ENCODE measurements around the gene VPS26C.

The VPS26C gene

DNA sequence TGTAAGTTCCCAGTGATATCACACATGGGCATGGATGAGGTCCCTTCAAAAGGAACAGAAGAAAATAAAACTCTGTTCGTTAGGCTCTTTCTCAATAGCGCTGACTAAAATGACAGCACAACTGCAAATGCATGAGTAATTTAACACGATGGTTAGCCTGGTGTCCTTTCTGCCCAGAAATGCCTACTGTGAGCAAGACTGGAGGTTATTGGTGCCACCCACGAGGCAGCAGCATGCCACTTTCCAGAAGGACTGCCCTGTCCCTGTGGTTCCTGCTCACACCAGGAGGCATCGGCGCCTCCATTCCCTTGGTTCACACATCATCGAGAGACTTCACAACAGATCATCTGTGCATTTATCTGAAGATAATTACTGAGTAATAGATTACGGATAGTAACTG is 26.2 kb downstream of the VPS26C start:
- DNase-seq (ENCODE audit: insufficient read length), result no peak
- TF ChIP-seq TAF1 (IDR thresholded peaks at IDR 0.05; ENCODE audit: borderline replicate concordance, low read depth, low read length), result no peak
- no peak for TF ChIP-seq POLR2AphosphoS5 (IDR thresholded peaks at IDR 0.05; ENCODE audit: low read depth, low read length)
- TF ChIP-seq POLR2A (IDR thresholded peaks at IDR 0.05; ENCODE audit: low read depth, low read length), result no peak
- FAIRE-seq, result no peak

DNA sequence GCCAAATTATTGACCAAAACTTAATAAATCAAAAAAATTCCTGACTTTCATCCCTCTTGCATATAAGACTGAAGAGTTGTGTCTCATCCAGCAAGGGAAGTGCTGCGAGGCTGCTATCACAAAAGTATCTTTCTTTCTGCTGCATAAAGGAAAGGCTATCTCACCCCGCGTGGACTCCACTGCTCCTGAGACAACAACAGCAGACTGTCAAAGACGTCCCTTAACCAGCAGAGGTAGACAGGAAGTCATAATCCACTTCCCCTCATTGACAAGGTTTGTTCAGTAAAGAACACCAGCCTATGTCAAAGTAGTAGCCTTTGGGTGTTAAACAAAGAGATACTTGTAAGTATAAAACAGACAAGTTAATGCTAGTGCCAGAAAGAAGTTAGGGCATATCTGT is 29.4 kb downstream of the VPS26C start:
- no peak for DNase-seq (ENCODE audit: insufficient read length)
- TF ChIP-seq POLR2A (IDR thresholded peaks at IDR 0.05; ENCODE audit: low read depth, low read length) (no peak), POLR2AphosphoS5 (IDR thresholded peaks at IDR 0.05; ENCODE audit: low read depth, low read length) (no peak), TAF1 (IDR thresholded peaks at IDR 0.05; ENCODE audit: borderline replicate concordance, low read depth, low read length) (no peak)
- no peak for FAIRE-seq

DNA sequence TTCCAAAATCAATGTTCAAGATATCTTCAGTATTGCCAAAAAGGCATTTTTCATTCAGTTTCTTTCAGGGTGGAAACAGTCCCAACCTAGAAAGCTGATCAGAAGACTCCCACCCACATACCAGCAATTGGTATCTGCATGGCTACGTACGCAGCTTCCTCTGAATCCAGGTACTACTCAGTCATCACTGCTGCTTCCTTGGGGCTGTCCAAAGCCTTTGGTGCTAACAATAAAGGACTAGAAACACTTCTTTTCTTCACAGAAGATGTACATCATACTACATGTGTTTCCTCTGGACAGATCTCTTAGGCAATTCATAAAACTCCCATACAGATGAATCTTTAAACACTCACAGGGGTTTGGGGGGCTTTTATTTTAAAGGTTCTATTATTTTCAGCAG is 29.8 kb downstream of the VPS26C start:
- TF ChIP-seq TAF1 (IDR thresholded peaks at IDR 0.05; ENCODE audit: borderline replicate concordance, low read depth, low read length) (no peak), POLR2AphosphoS5 (IDR thresholded peaks at IDR 0.05; ENCODE audit: low read depth, low read length) (no peak), POLR2A (IDR thresholded peaks at IDR 0.05; ENCODE audit: low read depth, low read length) (no peak)
- DNase-seq (ENCODE audit: insufficient read length) (no peak), FAIRE-seq (no peak)

DNA sequence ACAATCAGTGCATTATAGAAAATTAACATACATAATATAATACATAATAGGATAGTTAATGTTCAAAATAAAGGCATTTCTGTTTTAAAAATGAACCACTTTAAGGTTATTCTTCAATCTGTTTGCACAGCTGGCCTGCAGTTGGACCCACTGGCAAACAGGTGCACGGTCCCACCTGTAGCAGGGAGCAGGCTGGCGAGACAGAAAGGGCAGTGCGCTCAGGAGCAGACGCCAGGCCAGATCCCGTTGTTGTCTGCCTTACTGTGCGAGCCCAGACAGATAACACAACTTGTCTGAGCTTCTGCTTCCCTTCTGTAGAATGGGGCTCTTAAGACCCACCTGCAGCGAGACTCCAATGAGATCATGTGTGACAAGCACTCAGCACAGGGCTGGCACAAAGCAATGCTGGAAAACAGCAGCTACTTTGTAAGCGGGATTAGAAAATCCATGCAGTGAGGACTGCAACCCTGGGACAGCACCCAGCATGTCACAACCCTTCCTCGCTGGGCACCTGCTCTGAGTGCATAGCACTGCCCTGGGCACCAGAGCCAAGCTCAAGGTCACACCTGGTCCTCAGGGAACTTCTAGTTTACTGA is 33.5 kb downstream of the VPS26C start:
- FAIRE-seq (no peak), DNase-seq (ENCODE audit: insufficient read length) (no peak)
- no peak for TF ChIP-seq POLR2A (IDR thresholded peaks at IDR 0.05; ENCODE audit: low read depth, low read length)
- TF ChIP-seq POLR2AphosphoS5 (IDR thresholded peaks at IDR 0.05; ENCODE audit: low read depth, low read length), result no peak
- no peak for TF ChIP-seq TAF1 (IDR thresholded peaks at IDR 0.05; ENCODE audit: borderline replicate concordance, low read depth, low read length)

DNA sequence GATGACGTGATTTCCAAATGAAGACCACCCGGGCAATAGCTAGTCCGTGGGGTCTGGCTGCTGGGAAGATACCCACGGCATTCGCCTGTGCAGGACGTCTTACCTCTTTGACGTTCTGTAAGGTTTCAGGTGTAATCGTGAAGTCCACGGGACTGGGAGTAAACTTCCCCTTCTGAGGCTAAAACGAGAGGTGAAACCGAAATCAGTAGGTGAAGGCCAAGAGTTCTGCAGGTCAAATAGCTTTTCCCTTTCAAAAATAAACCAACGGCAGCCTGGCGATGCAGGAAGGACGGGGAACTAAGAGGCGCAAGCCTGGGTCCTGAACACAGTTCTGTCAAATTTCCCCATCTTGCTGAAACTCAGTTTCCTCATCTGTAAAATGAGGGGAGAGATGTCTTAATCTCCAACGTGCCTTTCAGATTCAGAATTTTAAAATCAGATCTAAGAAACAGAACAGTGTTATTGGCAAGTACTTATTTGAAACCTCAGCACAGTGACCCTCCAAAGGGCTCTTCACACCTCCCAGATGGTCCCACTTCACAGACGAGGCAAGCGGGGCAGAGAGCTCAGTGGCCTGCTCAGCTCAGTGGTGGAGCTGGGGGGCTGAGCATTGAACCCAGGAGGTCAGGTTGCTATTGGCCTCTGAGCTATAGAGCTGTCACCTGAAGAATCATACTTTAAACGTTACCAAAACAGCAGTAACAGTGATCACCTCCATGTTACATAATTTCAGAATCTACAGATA is 34.7 kb downstream of the VPS26C start:
- DNase-seq (ENCODE audit: insufficient read length) (peak; percentile 47), FAIRE-seq (peak; percentile 86)
- TF ChIP-seq TAF1 (IDR thresholded peaks at IDR 0.05; ENCODE audit: borderline replicate concordance, low read depth, low read length), result no peak
- no peak for TF ChIP-seq POLR2AphosphoS5 (IDR thresholded peaks at IDR 0.05; ENCODE audit: low read depth, low read length)
- no peak for TF ChIP-seq POLR2A (IDR thresholded peaks at IDR 0.05; ENCODE audit: low read depth, low read length)

DNA sequence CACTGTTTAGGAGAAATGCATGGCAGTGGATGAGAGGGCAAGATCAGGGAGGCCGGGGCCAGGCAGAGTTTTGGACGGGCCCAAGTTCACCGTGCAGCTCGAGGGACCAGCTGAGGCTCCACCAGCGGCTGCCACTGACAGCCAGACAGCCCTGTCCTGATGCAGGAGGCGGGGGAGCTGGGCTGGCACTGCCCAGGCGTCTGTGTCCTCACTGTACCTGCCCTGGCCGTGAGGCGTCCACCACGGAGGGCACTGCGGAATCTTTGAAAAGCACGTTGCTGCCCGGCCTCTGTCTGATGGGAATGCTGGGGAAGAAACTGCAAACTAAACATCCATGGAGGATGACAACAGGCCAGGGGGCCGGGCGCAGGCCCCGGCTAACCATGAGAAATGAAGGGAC is 35.5 kb downstream of the VPS26C start:
- TF ChIP-seq POLR2A (IDR thresholded peaks at IDR 0.05; ENCODE audit: low read depth, low read length) (no peak), POLR2AphosphoS5 (IDR thresholded peaks at IDR 0.05; ENCODE audit: low read depth, low read length) (no peak), TAF1 (IDR thresholded peaks at IDR 0.05; ENCODE audit: borderline replicate concordance, low read depth, low read length) (no peak)
- FAIRE-seq, result no peak
- DNase-seq (ENCODE audit: insufficient read length), result no peak

DNA sequence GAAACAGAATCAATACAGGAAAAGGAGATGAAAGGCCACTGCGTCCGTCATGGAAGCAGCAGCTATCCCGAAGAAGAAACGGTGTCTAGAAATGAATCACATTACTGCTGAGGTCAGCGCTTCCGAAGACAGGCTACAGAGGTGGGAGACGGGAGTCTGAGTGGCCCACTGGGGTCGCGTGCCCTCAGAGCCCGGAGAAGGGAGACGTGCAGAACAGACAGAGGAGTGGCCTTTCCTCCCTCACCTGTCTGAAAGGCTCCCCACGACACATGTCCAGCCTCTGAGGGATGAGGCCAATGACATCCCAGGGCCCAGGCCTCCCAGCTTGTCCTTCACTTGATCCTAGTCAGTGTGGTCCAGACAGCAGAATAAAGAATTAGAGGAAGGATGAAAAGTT is 35.9 kb downstream of the VPS26C start:
- FAIRE-seq (no peak), DNase-seq (ENCODE audit: insufficient read length) (no peak)
- no peak for TF ChIP-seq POLR2AphosphoS5 (IDR thresholded peaks at IDR 0.05; ENCODE audit: low read depth, low read length)

DNA sequence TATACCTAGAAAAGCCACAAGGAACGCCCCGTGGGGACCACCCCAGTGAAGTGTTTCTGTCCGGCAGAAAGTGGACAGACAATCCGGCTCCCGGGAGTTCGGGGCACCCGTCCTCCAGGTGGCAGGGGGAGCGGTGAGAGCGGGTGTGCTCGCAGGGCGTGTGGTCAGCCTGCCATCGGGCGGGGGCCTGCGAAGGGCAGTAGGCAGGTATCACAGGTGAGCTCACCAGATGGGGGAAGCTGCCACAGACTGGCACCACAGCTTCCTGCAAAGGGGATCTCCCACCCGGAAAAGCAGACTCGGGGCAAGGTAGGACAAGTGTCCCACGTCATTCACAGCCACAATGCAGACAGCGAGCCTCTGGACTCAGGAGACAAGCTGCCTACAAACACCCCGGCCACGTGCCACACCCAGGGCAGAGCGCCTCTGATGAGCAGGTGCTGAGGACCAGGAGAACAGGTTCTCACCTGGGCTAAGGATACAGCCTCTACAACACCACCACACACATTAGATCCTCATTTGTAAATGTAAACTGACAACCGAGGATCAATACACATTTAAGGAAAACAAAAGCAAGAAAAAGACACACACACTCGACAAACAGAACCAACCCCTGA is 36.4 kb downstream of the VPS26C start:
- FAIRE-seq (no peak), DNase-seq (ENCODE audit: insufficient read length) (no peak)
- TF ChIP-seq POLR2AphosphoS5 (IDR thresholded peaks at IDR 0.05; ENCODE audit: low read depth, low read length), result no peak
- TF ChIP-seq POLR2A (IDR thresholded peaks at IDR 0.05; ENCODE audit: low read depth, low read length), result no peak
- no peak for TF ChIP-seq TAF1 (IDR thresholded peaks at IDR 0.05; ENCODE audit: borderline replicate concordance, low read depth, low read length)

DNA sequence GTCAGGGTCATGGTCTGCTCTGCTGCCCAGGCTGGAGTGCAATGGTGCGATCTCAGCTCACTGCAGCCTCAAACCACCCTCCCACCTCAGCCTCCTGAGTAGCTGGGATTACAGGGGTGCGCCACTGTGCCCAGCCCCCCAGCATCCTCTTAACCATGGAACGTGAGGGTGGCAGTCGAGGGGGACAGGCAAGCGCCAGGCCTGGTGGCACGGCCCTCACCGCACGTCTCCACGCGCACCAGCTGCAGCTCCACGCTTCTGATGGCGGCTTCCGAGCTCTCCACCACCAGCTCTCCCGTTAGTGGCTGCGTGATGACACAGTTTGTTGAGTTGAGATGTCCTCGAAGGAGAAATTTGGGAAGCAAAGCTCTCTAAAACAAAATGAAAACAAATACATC is 39.1 kb downstream of the VPS26C start:
- FAIRE-seq (no peak), DNase-seq (ENCODE audit: insufficient read length) (no peak)
- TF ChIP-seq POLR2A (IDR thresholded peaks at IDR 0.05; ENCODE audit: low read depth, low read length) (no peak), POLR2AphosphoS5 (IDR thresholded peaks at IDR 0.05; ENCODE audit: low read depth, low read length) (no peak), TAF1 (IDR thresholded peaks at IDR 0.05; ENCODE audit: borderline replicate concordance, low read depth, low read length) (no peak)

DNA sequence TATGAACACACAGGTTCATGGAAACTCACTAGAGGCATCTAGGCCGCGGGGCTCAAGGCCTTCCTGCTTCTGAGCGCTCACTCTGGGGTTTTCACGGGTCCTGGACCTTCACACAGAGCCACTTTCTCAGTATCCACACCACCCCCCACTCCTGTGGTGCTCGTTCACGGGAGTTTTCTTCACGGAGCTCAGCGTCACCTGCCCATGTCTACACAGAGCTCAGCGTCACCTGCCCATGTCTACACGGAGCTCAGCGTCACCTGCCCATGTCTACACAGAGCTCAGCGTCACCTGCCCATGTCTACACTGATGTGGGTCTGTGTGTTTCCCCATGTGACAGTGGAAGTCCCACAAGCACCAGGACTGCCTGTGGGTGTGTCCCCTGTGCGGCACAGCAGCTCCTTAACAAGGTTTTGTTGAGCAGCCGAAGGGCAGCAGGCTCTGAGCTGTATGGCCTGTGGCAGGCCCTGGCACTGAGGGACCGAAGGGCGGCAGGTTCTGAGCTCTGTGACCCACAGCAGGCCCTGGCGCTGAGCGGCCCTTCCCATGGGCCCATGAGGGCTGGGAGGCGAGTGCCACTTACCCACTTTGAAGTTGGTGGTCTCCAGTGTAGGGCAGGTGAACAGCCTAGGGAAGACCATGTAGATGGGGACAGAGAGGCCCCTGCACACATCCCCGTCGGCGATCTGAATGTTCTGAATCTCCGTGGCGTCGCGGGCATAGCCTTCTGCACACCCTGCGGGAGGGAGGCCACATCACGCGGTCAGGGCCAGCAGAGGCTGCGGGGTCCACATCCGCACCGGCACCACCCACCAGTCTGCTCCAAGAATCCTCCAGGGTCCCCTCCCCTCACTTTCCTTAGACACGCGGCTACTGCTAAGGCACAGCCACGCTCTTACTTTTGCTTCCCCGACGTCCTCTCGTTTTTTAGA is 39.8 kb downstream of the VPS26C start:
- FAIRE-seq (no peak), DNase-seq (ENCODE audit: insufficient read length) (no peak)
- TF ChIP-seq TAF1 (IDR thresholded peaks at IDR 0.05; ENCODE audit: borderline replicate concordance, low read depth, low read length), result no peak
- no peak for TF ChIP-seq POLR2AphosphoS5 (IDR thresholded peaks at IDR 0.05; ENCODE audit: low read depth, low read length)
- TF ChIP-seq POLR2A (IDR thresholded peaks at IDR 0.05; ENCODE audit: low read depth, low read length), result no peak

All from GM12892 (cell line).